AG09319 (cell line): Measurements from ENCODE around the gene KCNJ15.

Source experiments
- DNase-seq: peaks from one replicate; pipeline ENCODE4 v3.0.0-alpha.2; 2010; ENCODE audit warnings: low read depth; ENCODE audit errors: extremely low read depth
- TF ChIP-seq, protein P1 (sequence below): IDR thresholded peaks from 2 replicates; pipeline ENCODE4 v1.5.1; 2011; ENCODE audit warnings: low read depth, mild to moderate bottlenecking, inconsistent platforms, low read length, moderate library complexity

Gene KCNJ15

DNA sequence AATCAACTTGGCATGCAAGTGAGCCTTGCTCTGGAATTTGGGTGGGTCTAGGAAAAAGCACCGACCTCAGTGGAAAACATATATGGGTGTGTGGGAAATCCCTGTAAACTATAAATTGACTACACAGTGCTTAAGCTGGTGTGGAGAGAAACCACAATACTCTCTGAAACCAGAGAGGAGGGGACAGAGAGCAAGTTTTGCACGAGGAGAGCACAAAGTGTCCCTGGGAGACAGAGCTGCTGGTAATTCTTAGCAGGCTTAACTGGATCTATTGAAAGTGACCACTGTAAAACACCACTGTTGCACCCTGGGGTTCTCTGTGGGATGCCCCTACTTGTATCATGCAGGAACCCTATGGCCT is 12.8 kb downstream of the KCNJ15 start:
- DNase-seq = no peak
- TF ChIP-seq, protein P1, sequence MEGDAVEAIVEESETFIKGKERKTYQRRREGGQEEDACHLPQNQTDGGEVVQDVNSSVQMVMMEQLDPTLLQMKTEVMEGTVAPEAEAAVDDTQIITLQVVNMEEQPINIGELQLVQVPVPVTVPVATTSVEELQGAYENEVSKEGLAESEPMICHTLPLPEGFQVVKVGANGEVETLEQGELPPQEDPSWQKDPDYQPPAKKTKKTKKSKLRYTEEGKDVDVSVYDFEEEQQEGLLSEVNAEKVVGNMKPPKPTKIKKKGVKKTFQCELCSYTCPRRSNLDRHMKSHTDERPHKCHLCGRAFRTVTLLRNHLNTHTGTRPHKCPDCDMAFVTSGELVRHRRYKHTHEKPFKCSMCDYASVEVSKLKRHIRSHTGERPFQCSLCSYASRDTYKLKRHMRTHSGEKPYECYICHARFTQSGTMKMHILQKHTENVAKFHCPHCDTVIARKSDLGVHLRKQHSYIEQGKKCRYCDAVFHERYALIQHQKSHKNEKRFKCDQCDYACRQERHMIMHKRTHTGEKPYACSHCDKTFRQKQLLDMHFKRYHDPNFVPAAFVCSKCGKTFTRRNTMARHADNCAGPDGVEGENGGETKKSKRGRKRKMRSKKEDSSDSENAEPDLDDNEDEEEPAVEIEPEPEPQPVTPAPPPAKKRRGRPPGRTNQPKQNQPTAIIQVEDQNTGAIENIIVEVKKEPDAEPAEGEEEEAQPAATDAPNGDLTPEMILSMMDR = no peak

GRCh38 chr21:38272215-38272614 is 15.4 kb downstream of the KCNJ15 start:
- TF ChIP-seq, protein P1 = no peak
- no peak for DNase-seq

GRCh38 chr21:38273745-38274542 is 17.2 kb downstream of the KCNJ15 start:
- TF ChIP-seq, protein P1 = no peak
- no peak for DNase-seq

- TF ChIP-seq, protein P1 = no peak
- DNase-seq = peak; percentile 80
Measured at GRCh38 chr21:38277501-38278131, 20.8 kb downstream of the KCNJ15 start.

DNA sequence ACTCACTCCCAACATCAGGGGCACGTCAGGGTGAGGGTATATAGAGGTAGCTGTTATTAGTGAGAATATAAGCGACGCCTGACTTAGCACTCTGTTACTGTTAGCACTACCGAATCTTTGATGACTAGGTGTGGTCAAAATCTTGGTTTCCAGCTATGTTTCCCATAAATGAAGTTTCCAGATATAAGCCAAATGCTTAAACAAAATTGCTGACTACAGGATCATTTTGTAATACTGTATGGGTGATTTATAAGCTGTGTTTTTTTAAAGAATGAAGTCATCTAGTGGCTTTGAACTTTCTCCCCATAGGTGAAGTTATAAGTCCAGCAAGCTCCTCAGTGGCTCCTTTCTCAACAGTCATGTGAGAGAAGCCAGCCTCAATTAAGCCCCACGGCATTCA is 23.7 kb downstream of the KCNJ15 start:
- TF ChIP-seq, protein P1 = no peak
- DNase-seq = no peak

- DNase-seq = no peak
- TF ChIP-seq, protein P1 = no peak
Measured at GRCh38 chr21:38280867-38281266, 24.1 kb downstream of the KCNJ15 start.

DNA sequence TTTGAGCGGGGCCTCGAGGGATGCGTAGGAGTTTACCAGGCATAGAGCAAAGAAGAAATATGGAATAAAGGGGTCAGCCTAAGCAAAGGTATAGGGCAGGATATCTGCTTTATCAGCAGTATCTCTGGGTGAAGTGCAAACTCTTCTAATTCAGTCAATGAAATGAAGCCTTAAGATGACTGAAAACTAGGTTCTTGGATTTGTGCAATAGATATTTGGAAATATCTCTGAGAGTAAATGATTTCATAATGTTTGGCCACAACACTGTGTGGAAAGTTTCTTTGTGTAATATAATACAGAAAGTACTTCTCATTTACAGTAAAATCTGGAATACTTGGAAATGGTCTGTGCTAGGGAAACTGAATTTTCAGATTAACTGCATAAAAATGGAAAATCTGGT is 26.1 kb downstream of the KCNJ15 start:
- TF ChIP-seq, protein P1 = no peak
- no peak for DNase-seq
